GM18868 (cell line): Measurements from ENCODE around the gene GSN.

Experiments
- ATAC-seq: cut with Tn5 transposase; IDR thresholded peaks from one replicate; pipeline ENCODE4 v1.9.1; 2021; ENCODE audit warnings: mild to moderate bottlenecking, moderate library complexity; ENCODE audit not compliant: unreplicated experiment

Gene GSN

GRCh38 chr9:121272401-121272948, 4.5 kb downstream of the GSN start:
- ATAC-seq, result no peak

- no peak for ATAC-seq
Measured at GRCh38 chr9:121273064-121273775, 5.3 kb downstream of the GSN start.

- ATAC-seq, result no peak
Measured at GRCh38 chr9:121274851-121275250, 6.9 kb downstream of the GSN start.

GRCh38 chr9:121275781-121276658, 8.1 kb downstream of the GSN start:
- ATAC-seq, result no peak

- ATAC-seq, result no peak
Measured at GRCh38 chr9:121277026-121277425, 9.1 kb downstream of the GSN start.

- no peak for ATAC-seq
Measured at GRCh38 chr9:121277518-121278295, 9.7 kb downstream of the GSN start.

GRCh38 chr9:121278477-121279261, 10.7 kb downstream of the GSN start:
- ATAC-seq, result peak; percentile 75

- no peak for ATAC-seq
Measured at GRCh38 chr9:121279776-121280388, 11.9 kb downstream of the GSN start.

GRCh38 chr9:121280715-121281613, 13.0 kb downstream of the GSN start:
- no peak for ATAC-seq

GRCh38 chr9:121281614-121282276, 13.8 kb downstream of the GSN start:
- ATAC-seq, result no peak

GRCh38 chr9:121282277-121283079, 14.5 kb downstream of the GSN start:
- ATAC-seq, result no peak

GRCh38 chr9:121283080-121283398, 15.1 kb downstream of the GSN start:
- ATAC-seq, result no peak

- ATAC-seq, result no peak
Measured at GRCh38 chr9:121283856-121284732, 16.1 kb downstream of the GSN start.

- ATAC-seq, result no peak
Measured at GRCh38 chr9:121284733-121285451, 16.9 kb downstream of the GSN start.

GRCh38 chr9:121285835-121286687, 18.1 kb downstream of the GSN start:
- ATAC-seq, result no peak
